Measurements from ENCODE around the gene RPS19BP1. TPM values are rescaled to one million over a fixed set of nuclear protein-coding genes. Genes with fewer than 3 reads are reported as not detected.

The RPS19BP1 gene
- total RNA-seq, 1 experiment from 2014 or later: 97.2 TPM

DNA sequence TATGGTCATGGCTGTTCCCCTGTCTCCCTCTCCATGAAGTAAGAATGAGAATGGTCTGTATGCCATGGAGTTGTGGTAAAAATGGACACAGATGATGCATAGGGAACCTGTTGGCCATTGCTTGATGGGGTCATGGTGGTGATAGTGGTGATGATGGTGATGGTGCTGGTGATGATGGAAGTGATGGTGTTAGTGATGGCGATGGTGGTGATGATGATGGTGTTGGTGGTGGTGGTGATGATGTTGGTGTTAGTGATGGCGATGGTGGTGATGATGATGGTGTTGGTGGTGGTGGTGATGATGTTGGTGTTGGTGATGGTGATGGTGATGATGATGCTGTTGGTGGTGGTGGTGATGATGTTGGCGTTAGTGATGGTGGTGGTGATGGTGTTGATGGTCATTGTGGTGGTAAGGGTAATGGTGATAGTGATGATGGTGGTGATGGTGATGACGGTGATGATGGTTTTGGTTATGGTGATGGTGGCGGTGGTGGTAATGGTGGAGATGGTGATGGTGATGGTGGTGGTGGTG, 32.9 kb upstream of the RPS19BP1 start:
- H3K27ac ChIP-seq (ENCODE audit: low read depth, low read length, poor library complexity, severe bottlenecking): no peak overlapping the region
- no peaks in the 10 kb centered on the region for H3K36me3 ChIP-seq (ENCODE audit: insufficient read depth, low read length, poor library complexity, severe bottlenecking)
- no peak for DNase-seq (ENCODE audit: low spot score)
- no TSS peak for BruUV-seq (replicated peaks)
- ChIA-PET CTCF (no interaction called here), POLR2A (ENCODE audit: low non-redundant PET) (no interaction called here)
- H3K4me1 ChIP-seq (ENCODE audit: insufficient read depth, low read length, poor library complexity, severe bottlenecking): peaks cover 2% of the 10 kb centered on the region
- no peak overlapping the region for H3K4me3 ChIP-seq (ENCODE audit: low read depth, low read length, poor library complexity, severe bottlenecking)
- no peaks in the 10 kb centered on the region for H3K27me3 ChIP-seq (replicated peaks; ENCODE audit: insufficient read depth, low read depth, low read length, poor library complexity)
- H3K9me3 ChIP-seq (ENCODE audit: low read depth, low read length, poor library complexity, severe bottlenecking): no peaks in the 10 kb centered on the region
- intact Hi-C loops (cut with micrococcal nuclease; ENCODE audit: unreplicated experiment): no loop called here
- TF ChIP-seq EZH2 (IDR thresholded peaks at IDR 0.05; ENCODE audit: borderline replicate concordance, low read depth, low read length, poor library complexity, severe bottlenecking): no peak
- TF ChIP-seq, protein P1, sequence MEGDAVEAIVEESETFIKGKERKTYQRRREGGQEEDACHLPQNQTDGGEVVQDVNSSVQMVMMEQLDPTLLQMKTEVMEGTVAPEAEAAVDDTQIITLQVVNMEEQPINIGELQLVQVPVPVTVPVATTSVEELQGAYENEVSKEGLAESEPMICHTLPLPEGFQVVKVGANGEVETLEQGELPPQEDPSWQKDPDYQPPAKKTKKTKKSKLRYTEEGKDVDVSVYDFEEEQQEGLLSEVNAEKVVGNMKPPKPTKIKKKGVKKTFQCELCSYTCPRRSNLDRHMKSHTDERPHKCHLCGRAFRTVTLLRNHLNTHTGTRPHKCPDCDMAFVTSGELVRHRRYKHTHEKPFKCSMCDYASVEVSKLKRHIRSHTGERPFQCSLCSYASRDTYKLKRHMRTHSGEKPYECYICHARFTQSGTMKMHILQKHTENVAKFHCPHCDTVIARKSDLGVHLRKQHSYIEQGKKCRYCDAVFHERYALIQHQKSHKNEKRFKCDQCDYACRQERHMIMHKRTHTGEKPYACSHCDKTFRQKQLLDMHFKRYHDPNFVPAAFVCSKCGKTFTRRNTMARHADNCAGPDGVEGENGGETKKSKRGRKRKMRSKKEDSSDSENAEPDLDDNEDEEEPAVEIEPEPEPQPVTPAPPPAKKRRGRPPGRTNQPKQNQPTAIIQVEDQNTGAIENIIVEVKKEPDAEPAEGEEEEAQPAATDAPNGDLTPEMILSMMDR (conservative IDR thresholded peaks at IDR 0.05; ENCODE audit: low read depth, low read length): no peak

DNA sequence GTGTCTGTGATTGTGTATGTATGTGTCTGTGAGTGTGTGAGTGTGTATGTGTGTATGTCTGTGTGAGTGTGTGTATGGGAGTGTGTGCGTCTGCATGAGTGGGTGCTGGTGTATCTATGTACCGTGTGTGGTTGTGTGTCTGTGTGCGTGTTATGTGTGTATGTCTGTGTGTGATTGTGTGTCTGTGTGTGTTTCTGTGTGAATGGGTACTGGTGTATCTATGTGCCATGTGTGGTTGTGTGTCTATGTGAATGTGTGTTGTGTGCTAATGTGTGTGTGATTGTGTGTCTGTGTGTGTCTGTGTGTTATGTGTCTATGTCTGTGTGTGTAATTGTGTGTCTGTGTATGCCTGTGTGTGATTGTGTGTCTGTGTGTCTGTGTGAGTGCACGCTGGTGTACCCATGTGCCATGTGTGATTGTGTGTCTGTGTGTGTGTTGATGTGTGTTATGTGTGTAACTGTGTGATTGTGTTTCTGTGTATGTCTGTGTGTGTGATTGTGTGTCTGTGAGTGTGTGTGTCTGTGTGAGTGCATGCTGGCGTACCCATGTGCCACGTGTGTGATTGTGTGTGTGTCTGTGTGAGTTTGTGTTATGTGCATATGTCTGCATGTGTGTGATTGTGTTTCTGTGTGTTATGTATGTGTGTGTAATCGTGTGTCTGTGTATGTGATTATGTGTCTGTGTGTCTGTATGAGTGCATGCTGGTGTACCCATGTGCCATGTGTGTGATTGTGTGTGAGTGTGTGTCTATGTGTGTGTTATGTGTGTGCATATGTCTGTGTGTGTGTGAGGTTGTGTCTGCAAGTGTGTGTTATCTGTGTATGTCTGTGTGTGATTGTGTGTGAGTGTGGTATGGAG, 31.3 kb upstream of the RPS19BP1 start:
- no peaks in the 10 kb centered on the region for H3K9me3 ChIP-seq (ENCODE audit: low read depth, low read length, poor library complexity, severe bottlenecking)
- DNase-seq (ENCODE audit: low spot score): no peak
- H3K4me1 ChIP-seq (ENCODE audit: insufficient read depth, low read length, poor library complexity, severe bottlenecking): no peaks in the 10 kb centered on the region
- no peak overlapping the region for H3K27ac ChIP-seq (ENCODE audit: low read depth, low read length, poor library complexity, severe bottlenecking)
- H3K4me3 ChIP-seq (ENCODE audit: low read depth, low read length, poor library complexity, severe bottlenecking): no peak overlapping the region
- no peak for TF ChIP-seq EZH2 (IDR thresholded peaks at IDR 0.05; ENCODE audit: borderline replicate concordance, low read depth, low read length, poor library complexity, severe bottlenecking)
- TF ChIP-seq, protein P1 (conservative IDR thresholded peaks at IDR 0.05; ENCODE audit: low read depth, low read length): no peak
- ChIA-PET POLR2A (ENCODE audit: low non-redundant PET) (no interaction called here), CTCF (no interaction called here)
- peaks cover 5% of the 10 kb centered on the region for H3K27me3 ChIP-seq (replicated peaks; ENCODE audit: insufficient read depth, low read depth, low read length, poor library complexity)
- no peaks in the 10 kb centered on the region for H3K36me3 ChIP-seq (ENCODE audit: insufficient read depth, low read length, poor library complexity, severe bottlenecking)
- intact Hi-C loops (cut with micrococcal nuclease; ENCODE audit: unreplicated experiment): no loop called here
- no TSS peak for BruUV-seq (replicated peaks)

DNA sequence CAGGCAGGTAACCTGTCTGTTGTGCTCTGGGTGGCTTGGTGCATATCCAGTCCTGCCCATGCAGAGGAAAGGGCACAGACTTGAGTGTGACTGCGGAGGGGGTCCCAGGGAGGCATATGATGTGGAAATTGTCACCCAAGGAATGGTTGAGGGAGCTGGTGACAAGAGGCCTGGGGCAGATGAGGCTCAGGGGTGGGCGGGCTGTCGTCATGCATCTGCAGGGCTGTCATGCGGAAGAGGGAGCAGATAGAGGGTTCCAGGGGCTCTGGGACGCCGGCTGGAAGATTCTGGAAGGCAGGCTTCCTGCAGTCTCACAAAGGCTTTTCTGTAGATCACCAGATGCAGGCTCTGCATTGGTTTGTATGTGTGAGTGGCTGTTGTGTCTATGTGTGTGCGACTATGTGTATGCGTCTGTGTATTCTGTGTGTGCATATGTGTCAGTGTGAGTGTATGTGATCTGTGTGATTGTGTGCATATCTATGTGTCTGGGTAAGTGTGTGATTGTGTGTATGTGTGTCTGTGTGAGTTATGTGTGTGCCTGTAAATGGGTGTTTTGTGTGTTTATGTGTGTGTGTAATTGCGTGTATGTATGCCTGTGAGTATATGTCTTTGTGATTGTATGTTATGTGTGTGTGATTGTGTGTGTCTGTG, 30.4 kb upstream of the RPS19BP1 start:
- no peaks in the 10 kb centered on the region for H3K9me3 ChIP-seq (ENCODE audit: low read depth, low read length, poor library complexity, severe bottlenecking)
- intact Hi-C loops (cut with micrococcal nuclease; ENCODE audit: unreplicated experiment): no loop called here
- no peak overlapping the region for H3K4me3 ChIP-seq (ENCODE audit: low read depth, low read length, poor library complexity, severe bottlenecking)
- DNase-seq (ENCODE audit: low spot score): no peak
- CTCF ChIA-PET: interaction anchor here (1.0 kb wide), 1 partner anchor 462 kb away, joined by 3 read pairs; no protein-coding TSS in a partner anchor
- no TSS peak for BruUV-seq (replicated peaks)
- no peaks in the 10 kb centered on the region for H3K36me3 ChIP-seq (ENCODE audit: insufficient read depth, low read length, poor library complexity, severe bottlenecking)
- TF ChIP-seq, protein P1 (conservative IDR thresholded peaks at IDR 0.05; ENCODE audit: low read depth, low read length): no peak
- TF ChIP-seq EZH2 (IDR thresholded peaks at IDR 0.05; ENCODE audit: borderline replicate concordance, low read depth, low read length, poor library complexity, severe bottlenecking): no peak
- POLR2A ChIA-PET (ENCODE audit: low non-redundant PET): no interaction called here
- no peak overlapping the region for H3K27ac ChIP-seq (ENCODE audit: low read depth, low read length, poor library complexity, severe bottlenecking)
- H3K27me3 ChIP-seq (replicated peaks; ENCODE audit: insufficient read depth, low read depth, low read length, poor library complexity): peaks cover 14% of the 10 kb centered on the region
- no peaks in the 10 kb centered on the region for H3K4me1 ChIP-seq (ENCODE audit: insufficient read depth, low read length, poor library complexity, severe bottlenecking)
